ENCODE measurements around the gene BICC1. TPM values are rescaled to one million over a fixed set of nuclear protein-coding genes. Genes with fewer than 3 reads are reported as not detected.

Gene BICC1
- total and polyA plus RNA-seq, 2 of the 4 experiments (the other 2 are of a cell fraction): 5.7 to 42.5 TPM

DNA sequence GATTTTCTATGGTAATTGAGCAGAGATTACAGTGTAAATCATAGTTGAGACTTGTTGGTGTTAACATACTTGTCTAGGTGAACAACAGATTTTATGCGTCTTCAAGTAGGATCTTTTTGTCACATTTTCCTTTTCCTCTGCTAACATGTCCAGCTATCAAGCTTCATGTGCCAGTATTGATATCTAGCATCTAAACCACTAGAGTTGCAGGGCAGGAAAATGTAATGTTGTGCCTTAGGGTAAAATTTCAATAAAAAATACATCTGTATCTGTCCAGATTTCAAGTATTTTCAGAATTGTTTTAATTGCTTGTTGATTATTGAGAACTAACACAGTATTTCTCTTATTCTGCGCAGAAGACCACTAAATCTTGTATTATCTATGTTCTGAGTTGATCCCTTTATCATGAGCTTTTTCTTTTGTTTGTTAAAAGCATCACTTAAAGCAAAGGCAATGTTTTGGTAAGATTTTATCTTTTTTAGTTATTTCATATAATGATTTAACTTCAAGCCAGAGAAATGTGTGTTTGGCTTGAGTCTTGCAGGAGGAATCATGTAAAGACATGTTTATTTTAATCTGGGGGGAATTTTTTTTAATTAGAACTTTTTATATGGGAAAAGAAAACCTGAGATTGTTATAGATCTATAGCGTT is 16.5 kb downstream of the BICC1 start:
- Histone ChIP-seq H3K23ac (ENCODE audit: low read depth, low read length) (no peak overlapping the region), H3K4me3 (ENCODE audit: insufficient read depth, low read depth, low read length) (no peak overlapping the region), H2AK9ac (replicated peaks; ENCODE audit: low read depth, low read length, poor library complexity) (no peak overlapping the region), H3K14ac (replicated peaks; ENCODE audit: low read depth, low read length) (no peak overlapping the region), H4K20me1 (ENCODE audit: insufficient read depth, low read length) (peaks cover 6% of the 10 kb centered on the region; the same call in 1 of the 2 replicates), H3K4me1 (ENCODE audit: control insufficient read depth, insufficient read depth, low read length) (0 out of 2 replicates have a peak, but pooled peaks cover 2% of the 10 kb centered on the region), H3K36me3 (ENCODE audit: control insufficient read depth, insufficient read depth, low read length) (no peaks in the 10 kb centered on the region), H3K79me1 (ENCODE audit: low read depth in 1 of 2, low read length in 2 of 2) (peaks cover 21 to 22% of the 10 kb centered on the region in 2 experiments), H3K9ac (ENCODE audit: low read depth, low read length) (no peak overlapping the region), H2AFZ (replicated peaks; ENCODE audit: low read length, poor library complexity) (no peak overlapping the region), H3K27ac (ENCODE audit: insufficient read depth, low read length) (no peak overlapping the region), H2BK5ac (ENCODE audit: low read depth, low read length, poor library complexity, severe bottlenecking) (no peak overlapping the region), H4K91ac (ENCODE audit: insufficient read depth, low read depth, low read length) (no peak overlapping the region), H2AK5ac (ENCODE audit: low read depth, low read length) (no peak overlapping the region), H3K18ac (ENCODE audit: low read depth, low read length) (no peak overlapping the region), H2BK120ac (ENCODE audit: low read depth, low read length) (no peak overlapping the region), H3K56ac (ENCODE audit: extremely low read depth, insufficient read depth, low read length) (no peak overlapping the region), H3K27me3 (ENCODE audit: control insufficient read depth, insufficient read depth, low read length) (no peaks in the 10 kb centered on the region), H2BK20ac (ENCODE audit: low read depth, low read length) (no peak overlapping the region), H4K5ac (ENCODE audit: low read depth, low read length) (no peak overlapping the region), H3K4me2 (ENCODE audit: low read depth, low read length) (no peak overlapping the region), H3K9me1 (ENCODE audit: insufficient read depth, low read length) (no peaks in the 10 kb centered on the region), H2BK15ac (ENCODE audit: low read depth, low read length) (no peak overlapping the region), H3K9me3 (ENCODE audit: control insufficient read depth, insufficient read depth, low read length) (peaks cover under 1% of the 10 kb centered on the region; the same call in 1 of the 2 replicates), H4K8ac (ENCODE audit: low read depth in 2 of 2, low read length in 2 of 2) (no peak overlapping the region), H3K4ac (ENCODE audit: low read depth, low read length) (no peak overlapping the region)
- in situ Hi-C loops (cut with MboI; ENCODE audit: low sequenced_read_pairs): loop anchor here (5.0 to 25.0 kb wide), 3 partner anchors 112 to 1058 kb away; no protein-coding TSS in a partner anchor
- ChIA-PET CTCF (interaction anchor here (1.5 kb wide), 1 partner anchor 115 kb away, joined by 7 read pairs; no protein-coding TSS in a partner anchor), POLR2A (ENCODE audit: unreplicated experiment) (interaction anchor here (0.6 kb wide), 1 partner anchor 307 kb away, joined by 3 read pairs; no protein-coding TSS in a partner anchor)
- ATAC-seq (ENCODE audit: low read depth) (no peak), DNase-seq (no peak)
- no CpG with 5 or more reads among the region's 3 CpGs for WGBS, 2 experiments (ENCODE audit: extremely low coverage in 2 of 2, insufficient read length in 1 of 2)
- intact Hi-C loops (cut with micrococcal nuclease): no loop called here
- dilution Hi-C loops (cut with HindIII; ENCODE audit: low sequenced_read_pairs, unreplicated experiment): no loop called here
- BruUV-seq (replicated peaks): no TSS peak
- no peak for TF ChIP-seq BHLHE40 (IDR thresholded peaks at IDR 0.05; ENCODE audit: low read depth, low read length)
- TF ChIP-seq, protein P1, sequence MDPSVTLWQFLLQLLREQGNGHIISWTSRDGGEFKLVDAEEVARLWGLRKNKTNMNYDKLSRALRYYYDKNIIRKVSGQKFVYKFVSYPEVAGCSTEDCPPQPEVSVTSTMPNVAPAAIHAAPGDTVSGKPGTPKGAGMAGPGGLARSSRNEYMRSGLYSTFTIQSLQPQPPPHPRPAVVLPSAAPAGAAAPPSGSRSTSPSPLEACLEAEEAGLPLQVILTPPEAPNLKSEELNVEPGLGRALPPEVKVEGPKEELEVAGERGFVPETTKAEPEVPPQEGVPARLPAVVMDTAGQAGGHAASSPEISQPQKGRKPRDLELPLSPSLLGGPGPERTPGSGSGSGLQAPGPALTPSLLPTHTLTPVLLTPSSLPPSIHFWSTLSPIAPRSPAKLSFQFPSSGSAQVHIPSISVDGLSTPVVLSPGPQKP (IDR thresholded peaks at IDR 0.05; ENCODE audit: borderline replicate concordance, low read depth, low read length): no peak
- no peak for TF ChIP-seq MXI1 (IDR thresholded peaks at IDR 0.05; ENCODE audit: borderline replicate concordance, low read depth, low read length)
- no peak for TF ChIP-seq MAFK (IDR thresholded peaks at IDR 0.05; ENCODE audit: low read depth, low read length)
- TF ChIP-seq, protein P2, sequence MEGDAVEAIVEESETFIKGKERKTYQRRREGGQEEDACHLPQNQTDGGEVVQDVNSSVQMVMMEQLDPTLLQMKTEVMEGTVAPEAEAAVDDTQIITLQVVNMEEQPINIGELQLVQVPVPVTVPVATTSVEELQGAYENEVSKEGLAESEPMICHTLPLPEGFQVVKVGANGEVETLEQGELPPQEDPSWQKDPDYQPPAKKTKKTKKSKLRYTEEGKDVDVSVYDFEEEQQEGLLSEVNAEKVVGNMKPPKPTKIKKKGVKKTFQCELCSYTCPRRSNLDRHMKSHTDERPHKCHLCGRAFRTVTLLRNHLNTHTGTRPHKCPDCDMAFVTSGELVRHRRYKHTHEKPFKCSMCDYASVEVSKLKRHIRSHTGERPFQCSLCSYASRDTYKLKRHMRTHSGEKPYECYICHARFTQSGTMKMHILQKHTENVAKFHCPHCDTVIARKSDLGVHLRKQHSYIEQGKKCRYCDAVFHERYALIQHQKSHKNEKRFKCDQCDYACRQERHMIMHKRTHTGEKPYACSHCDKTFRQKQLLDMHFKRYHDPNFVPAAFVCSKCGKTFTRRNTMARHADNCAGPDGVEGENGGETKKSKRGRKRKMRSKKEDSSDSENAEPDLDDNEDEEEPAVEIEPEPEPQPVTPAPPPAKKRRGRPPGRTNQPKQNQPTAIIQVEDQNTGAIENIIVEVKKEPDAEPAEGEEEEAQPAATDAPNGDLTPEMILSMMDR (conservative IDR thresholded peaks at IDR 0.05; ENCODE audit: low read depth, low read length): no peak
- no peak for TF ChIP-seq RCOR1 (IDR thresholded peaks at IDR 0.05; ENCODE audit: insufficient replicate concordance, low read length)
- no peak for TF ChIP-seq POLR2A (IDR thresholded peaks at IDR 0.05; ENCODE audit: low read depth, low read length)
- TF ChIP-seq SMC3 (IDR thresholded peaks at IDR 0.05; ENCODE audit: low read depth, low read length): no peak
- TF ChIP-seq FOS (IDR thresholded peaks at IDR 0.05; ENCODE audit: low read depth, low read length): no peak
- TF ChIP-seq, protein P3, sequence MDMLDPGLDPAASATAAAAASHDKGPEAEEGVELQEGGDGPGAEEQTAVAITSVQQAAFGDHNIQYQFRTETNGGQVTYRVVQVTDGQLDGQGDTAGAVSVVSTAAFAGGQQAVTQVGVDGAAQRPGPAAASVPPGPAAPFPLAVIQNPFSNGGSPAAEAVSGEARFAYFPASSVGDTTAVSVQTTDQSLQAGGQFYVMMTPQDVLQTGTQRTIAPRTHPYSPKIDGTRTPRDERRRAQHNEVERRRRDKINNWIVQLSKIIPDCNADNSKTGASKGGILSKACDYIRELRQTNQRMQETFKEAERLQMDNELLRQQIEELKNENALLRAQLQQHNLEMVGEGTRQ (IDR thresholded peaks at IDR 0.05; ENCODE audit: low read depth, low read length): no peak
- TF ChIP-seq NFE2L2 (IDR thresholded peaks at IDR 0.05; ENCODE audit: low read depth, low read length): no peak
- no peak for TF ChIP-seq MAZ (IDR thresholded peaks at IDR 0.05; ENCODE audit: borderline replicate concordance, low read depth, low read length)
- TF ChIP-seq RAD21 (IDR thresholded peaks at IDR 0.05; ENCODE audit: low read length): no peak
- TF ChIP-seq CHD1 (IDR thresholded peaks at IDR 0.05; ENCODE audit: low read depth, low read length): no peak
- TF ChIP-seq CEBPB (IDR thresholded peaks at IDR 0.05; ENCODE audit: low read depth, low read length): no peak

All from IMR-90 (cell line).